GM21825 (cell line): ENCODE data around the gene VWC2.
"Not testable (repeated sequence)": the region's sequence is repeated elsewhere in the genome, so short reads cannot be mapped to it uniquely, and the experiment has no call there.

Source experiments
- ATAC-seq: cut with Tn5 transposase; IDR thresholded peaks from one replicate; pipeline ENCODE4 v1.9.1; 2021; ENCODE audit warnings: mild to moderate bottlenecking, moderate library complexity; ENCODE audit not compliant: unreplicated experiment

The VWC2 gene

DNA sequence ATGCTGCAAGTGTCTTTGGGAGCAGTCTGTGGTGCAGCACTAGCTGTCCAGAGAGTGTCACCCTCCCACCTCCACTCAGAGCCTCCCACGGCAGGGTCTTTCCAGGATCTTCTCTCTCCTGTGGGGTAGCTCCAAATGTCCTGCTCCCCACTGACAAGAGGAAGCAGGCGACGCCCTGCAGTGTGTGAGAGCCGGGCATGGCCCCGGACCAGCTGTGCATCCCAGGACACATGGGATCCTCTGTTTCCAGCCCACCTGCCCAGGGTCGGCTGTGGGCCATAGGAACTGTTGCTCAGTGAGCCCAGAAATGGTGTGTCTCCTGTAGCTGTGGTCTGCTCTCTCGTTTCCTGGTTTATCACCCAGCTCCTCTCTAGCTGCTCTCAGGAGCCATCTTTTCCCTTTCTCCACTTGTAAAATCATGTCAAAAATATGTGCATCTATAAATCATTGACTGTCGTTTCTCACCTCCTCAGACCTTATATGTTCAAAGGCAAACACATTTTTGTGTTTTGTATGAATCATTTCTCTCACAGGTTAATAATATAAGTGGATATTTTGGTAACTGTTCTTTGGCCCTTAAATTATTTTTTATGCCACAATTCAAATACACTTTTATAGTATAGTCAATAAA lies 74.9 kb downstream of the VWC2 start:
- no peak for ATAC-seq

DNA sequence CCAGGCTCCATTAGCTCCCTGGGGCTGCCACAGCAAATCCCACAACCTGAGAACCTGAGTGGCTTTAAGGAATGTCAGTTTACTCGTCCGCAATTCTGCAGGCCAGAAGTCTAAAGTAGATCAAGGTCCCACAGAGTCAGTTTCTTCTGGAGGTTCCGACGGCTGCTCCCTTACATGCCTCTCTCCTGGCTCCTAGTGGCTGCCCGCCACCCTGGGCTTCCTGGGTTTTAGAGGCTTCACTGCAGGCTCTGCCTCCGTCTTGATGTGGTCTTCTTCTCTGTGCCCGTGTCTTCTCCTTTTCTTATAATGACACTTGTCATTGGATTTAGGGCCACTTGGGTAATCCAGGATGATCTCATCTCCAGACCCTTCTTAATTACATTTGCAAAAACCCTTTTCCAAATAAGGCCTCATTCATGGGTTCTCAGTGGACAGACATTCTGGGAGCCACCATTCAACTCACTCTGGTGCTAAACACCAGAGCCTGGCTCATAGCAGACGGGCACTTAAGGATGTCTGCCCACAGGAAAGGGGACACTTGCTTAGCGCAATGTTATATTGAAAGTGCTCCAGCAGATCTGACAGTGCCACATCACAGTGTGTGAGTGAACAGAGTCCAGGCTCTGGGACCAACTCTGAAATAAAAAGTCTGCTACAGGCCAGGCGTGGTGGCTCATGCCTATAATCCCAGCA lies 77.6 kb downstream of the VWC2 start:
- ATAC-seq: no peak

- not testable (repeated sequence) for ATAC-seq
Observed at GRCh38 chr7:49851614-49851934, 78.1 kb downstream of the VWC2 start.

GRCh38 chr7:49852619-49853462 lies 79.4 kb downstream of the VWC2 start:
- ATAC-seq: peak; percentile 65

GRCh38 chr7:49855281-49855980 lies 82.0 kb downstream of the VWC2 start:
- no peak for ATAC-seq

- no peak for ATAC-seq
Observed at GRCh38 chr7:49860293-49860692, 86.9 kb downstream of the VWC2 start.

- ATAC-seq: no peak
Observed at GRCh38 chr7:49866076-49866735, 92.8 kb downstream of the VWC2 start.

DNA sequence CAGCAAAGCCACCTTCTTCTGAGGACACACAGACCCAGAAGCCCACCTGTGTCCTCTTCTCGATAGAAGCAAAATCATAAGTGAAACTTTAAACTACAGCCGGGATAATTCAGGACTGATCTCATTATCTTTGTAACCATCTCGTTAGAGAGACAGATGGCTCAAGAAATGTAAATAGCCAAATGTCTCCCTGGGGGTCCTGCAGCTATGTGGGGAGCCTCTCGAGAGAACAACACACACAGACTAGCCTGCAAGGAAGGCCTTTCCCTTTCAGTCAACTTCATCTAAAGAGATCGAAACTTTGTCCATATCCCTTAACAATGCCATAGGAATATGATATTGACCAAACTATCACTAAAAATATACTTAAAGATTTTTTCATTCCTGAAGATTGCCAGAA lies 93.5 kb downstream of the VWC2 start:
- ATAC-seq: no peak

DNA sequence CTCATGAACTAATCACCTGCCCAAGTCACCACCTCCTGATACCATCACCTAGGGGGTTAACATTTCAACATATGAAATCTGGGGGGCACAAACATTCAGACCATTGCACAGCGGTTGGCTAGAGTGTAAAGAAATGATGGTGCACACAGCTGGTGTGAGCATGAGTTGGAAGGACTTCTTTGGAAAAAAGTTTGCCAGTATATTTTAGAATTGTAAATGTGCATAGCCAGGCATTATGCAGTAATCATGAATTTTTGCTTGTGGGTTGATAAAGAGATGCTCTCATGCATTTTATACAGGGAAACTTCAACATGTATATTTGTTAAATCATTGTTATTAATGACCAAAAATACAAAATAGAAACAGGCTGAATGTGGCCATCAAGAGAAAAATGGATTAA lies 100.0 kb downstream of the VWC2 start:
- no peak for ATAC-seq

DNA sequence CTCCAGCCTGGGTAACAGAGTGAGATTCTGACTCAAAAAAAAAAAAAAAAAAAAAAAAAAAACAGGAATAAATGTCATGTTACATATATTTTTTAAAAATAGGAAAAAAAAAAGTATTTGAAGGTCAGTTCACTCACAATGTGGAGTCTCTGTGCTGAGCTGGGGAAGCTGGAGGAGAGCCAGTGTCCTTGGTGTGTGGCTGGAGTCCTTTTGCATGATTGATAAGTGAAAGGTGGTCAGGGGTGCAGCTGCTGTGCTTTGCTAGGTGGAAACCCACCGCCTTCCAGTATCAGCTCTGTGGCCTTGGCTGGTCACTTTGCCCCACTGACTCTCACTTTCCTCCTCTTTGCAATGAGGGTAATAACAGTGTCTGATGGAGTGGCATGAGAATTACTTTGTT lies 101.9 kb downstream of the VWC2 start:
- ATAC-seq: no peak

- ATAC-seq: no peak
Observed at GRCh38 chr7:49876202-49876601, 102.8 kb downstream of the VWC2 start.

- no peak for ATAC-seq
Observed at GRCh38 chr7:49878089-49878488, 104.7 kb downstream of the VWC2 start.

GRCh38 chr7:49878627-49879026 lies 105.2 kb downstream of the VWC2 start:
- no peak for ATAC-seq

DNA sequence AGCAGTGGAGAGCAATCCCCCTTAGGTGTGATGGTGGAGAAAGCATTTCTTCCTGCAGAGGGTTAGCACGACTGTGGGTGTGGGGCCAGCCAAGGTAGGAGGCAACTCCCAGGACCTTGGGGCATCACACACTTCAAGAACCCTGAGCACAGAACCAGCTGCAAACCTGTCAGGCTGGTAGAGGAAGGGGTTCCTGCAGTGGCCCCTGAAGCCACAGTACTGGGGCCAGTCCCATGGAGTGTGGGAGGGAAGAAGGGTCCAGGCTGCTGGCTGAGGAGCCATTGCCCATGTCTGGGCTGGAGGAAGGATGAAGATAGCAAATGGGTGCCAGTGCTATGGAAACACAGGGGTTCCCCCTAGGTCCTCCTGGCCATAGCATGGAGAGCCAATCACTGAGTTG lies 110.5 kb downstream of the VWC2 start:
- no peak for ATAC-seq

- no peak for ATAC-seq
Observed at GRCh38 chr7:49885593-49886285, 112.3 kb downstream of the VWC2 start.

DNA sequence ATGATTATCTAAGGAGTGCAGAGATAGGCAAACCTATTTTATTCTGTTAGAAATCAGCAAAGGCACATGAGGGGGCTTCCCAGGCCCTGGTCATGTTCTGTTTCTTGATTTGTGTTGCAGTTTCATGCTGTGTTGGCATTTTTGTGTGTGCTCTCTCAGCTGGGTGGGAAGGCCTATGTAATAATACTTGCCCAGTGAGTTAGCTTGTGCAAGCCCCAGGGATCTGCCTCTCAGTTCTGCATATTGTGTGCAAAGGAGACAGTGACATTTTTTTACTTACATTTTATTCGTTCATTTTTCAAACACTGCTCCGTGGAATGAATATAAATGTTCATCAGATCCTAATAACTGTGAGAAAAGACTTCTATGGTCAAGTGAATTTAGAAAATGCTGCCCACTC lies 119.0 kb downstream of the VWC2 start:
- ATAC-seq: no peak

- ATAC-seq: no peak
Observed at GRCh38 chr7:49893131-49893530, 119.7 kb downstream of the VWC2 start.

DNA sequence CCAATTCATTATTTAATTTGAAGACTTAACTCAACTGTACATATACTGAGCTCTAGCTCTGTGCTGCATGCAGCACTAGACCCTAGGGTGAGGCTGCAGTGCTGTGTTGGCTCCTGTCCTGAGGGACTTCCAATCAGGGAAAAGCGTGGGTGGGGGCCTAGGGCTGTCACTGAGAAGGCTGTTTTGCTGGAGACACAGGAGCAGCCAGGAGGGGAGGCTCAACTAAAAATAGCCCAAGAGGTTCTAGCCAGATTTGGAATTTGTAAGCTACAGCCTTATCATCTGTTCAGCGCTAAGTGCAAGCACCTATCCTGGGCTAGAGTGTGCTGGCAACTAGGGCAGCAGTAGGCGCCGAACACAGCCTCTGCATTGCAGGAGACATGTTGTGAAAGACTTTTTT lies 121.1 kb downstream of the VWC2 start:
- no peak for ATAC-seq

DNA sequence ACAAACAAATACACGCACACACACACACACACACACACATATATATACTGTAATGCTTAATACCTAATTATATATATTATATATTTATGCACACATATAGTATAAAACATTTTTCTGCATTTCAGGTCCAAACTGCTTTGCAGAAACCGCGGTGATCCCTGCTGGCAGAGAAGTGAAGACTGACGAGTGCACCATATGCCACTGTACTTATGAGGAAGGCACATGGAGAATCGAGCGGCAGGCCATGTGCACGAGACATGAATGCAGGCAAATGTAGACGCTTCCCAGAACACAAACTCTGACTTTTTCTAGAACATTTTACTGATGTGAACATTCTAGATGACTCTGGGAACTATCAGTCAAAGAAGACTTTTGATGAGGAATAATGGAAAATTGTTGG lies 138.5 kb downstream of the VWC2 start:
- ATAC-seq: no peak

DNA sequence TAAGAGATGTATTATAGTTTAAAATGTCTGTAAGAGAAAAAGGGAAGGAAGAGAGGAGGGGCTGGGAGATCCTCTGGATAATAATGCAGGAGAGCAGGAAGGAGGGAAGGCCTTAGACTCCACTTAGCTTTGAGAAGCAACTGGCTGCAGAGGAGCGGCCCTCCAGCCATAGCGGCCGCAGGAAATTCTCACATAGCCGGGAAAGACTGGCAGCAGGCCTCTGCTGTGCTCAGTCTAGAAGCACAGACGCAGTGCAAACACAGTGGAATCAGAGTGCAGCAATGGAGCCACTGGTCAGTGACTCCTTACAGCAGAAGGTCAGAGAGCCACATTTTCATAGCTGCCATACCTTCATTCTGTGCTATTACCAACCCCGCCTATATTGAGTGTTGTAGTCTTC lies 153.3 kb downstream of the VWC2 start:
- no peak for ATAC-seq
